ENCODE results near the gene GTF2F1. TPM values are rescaled to one million over a fixed set of nuclear protein-coding genes. Genes with fewer than 3 reads are reported as not detected.
"Not testable (repeated sequence)": the region's sequence is repeated elsewhere in the genome, so short reads cannot be mapped to it uniquely, and the experiment has no call there.

GTF2F1 gene
- total RNA-seq, 4 donors from 2014 or later: 29.5 to 50.9 (median 45.1) TPM

- no peak within 1 kb of the TSS for H3K4me3 ChIP-seq
- no peaks in the 10 kb centered on the region for H3K36me3 ChIP-seq
- 91 to 95% methylated on average over 10 of the region's 10 CpGs for WGBS, 2 donors
- no peaks in the 10 kb centered on the region for H3K9me3 ChIP-seq
- TF ChIP-seq EP300 (IDR thresholded peaks at IDR 0.05): no peak
- TF ChIP-seq CTCF (IDR thresholded peaks at IDR 0.05): no peak
- no peak for TF ChIP-seq POLR2A (IDR thresholded peaks at IDR 0.05)
- H3K27ac ChIP-seq: no peak within 1 kb of the TSS
- no peaks in the 10 kb centered on the region for H3K27me3 ChIP-seq
- H3K4me1 ChIP-seq: no peaks in the 10 kb centered on the region
- no peak for DNase-seq (ENCODE audit: low spot score in 2 of 2)
These were observed 40.7 kb upstream of the GTF2F1 start, which contains the start of gene SLC25A41 for GRCh38 chr19:6433663-6434062. TSS of gene SLC25A41 (minus strand) at chr19:6433763. CDS start at chr19:6433693, 70 bp downstream.

GRCh38 chr19:6433165-6433564 is 40.2 kb upstream of the GTF2F1 start:
- TF ChIP-seq CTCF (IDR thresholded peaks at IDR 0.05): no peak
- TF ChIP-seq EP300 (IDR thresholded peaks at IDR 0.05): no peak
- TF ChIP-seq POLR2A (IDR thresholded peaks at IDR 0.05): no peak
- H3K9me3 ChIP-seq: no peaks in the 10 kb centered on the region
- WGBS, 2 donors: 78 to 90% methylated on average over 11 of the region's 11 CpGs

GRCh38 chr19:6431891-6432290 is 38.9 kb upstream of the GTF2F1 start:
- Histone ChIP-seq H3K36me3 (no peaks in the 10 kb centered on the region), H3K4me3 (no peak overlapping the region), H3K9me3 (no peaks in the 10 kb centered on the region), H3K4me1 (no peaks in the 10 kb centered on the region), H3K27ac (no peak overlapping the region), H3K27me3 (no peaks in the 10 kb centered on the region)
- TF ChIP-seq POLR2A (IDR thresholded peaks at IDR 0.05) (no peak), CTCF (IDR thresholded peaks at IDR 0.05) (no peak), EP300 (IDR thresholded peaks at IDR 0.05) (no peak)
- no peak for DNase-seq (ENCODE audit: low spot score in 2 of 2)
- WGBS, 2 donors: 87 to 93% methylated on average over 11 of the region's 11 CpGs

More at GRCh38 chr19:6433165-6433564, 40.2 kb upstream of the GTF2F1 start:
- no peak overlapping the region for H3K27ac ChIP-seq
- no peaks in the 10 kb centered on the region for H3K4me1 ChIP-seq
- H3K36me3 ChIP-seq: no peaks in the 10 kb centered on the region
- H3K4me3 ChIP-seq: no peak overlapping the region
- DNase-seq (ENCODE audit: low spot score in 2 of 2): no peak
- no peaks in the 10 kb centered on the region for H3K27me3 ChIP-seq

- Histone ChIP-seq H3K36me3 (no peaks in the 10 kb centered on the region), H3K4me1 (peaks cover 0 to 9% (median 2%) of the 10 kb centered on the region in 4 donors), H3K9me3 (no peaks in the 10 kb centered on the region), H3K4me3 (no peak overlapping the region), H3K27ac (no peak overlapping the region), H3K27me3 (no peaks in the 10 kb centered on the region)
- 55 to 57% methylated on average over 20 of the region's 20 CpGs for WGBS, 2 donors
- DNase-seq (ENCODE audit: low spot score in 2 of 2): no peak
- TF ChIP-seq CTCF (IDR thresholded peaks at IDR 0.05) (no peak), POLR2A (IDR thresholded peaks at IDR 0.05) (no peak), EP300 (IDR thresholded peaks at IDR 0.05) (no peak)
These were observed 36.7 kb upstream of the GTF2F1 start for GRCh38 chr19:6429419-6430221.

- not testable (repeated sequence) for DNase-seq (ENCODE audit: low spot score in 2 of 2); H3K27ac ChIP-seq; H3K9me3 ChIP-seq; H3K4me3 ChIP-seq; H3K4me1 ChIP-seq; H3K36me3 ChIP-seq; H3K27me3 ChIP-seq
- 88 to 93% methylated on average over 2 of the region's 2 CpGs for WGBS, 2 donors
These were observed 35.9 kb upstream of the GTF2F1 start for GRCh38 chr19:6428692-6429418.
